HT1080 (cell line): Measurements from ENCODE around the gene SH3GLB2. TPM values are rescaled to one million over a fixed set of nuclear protein-coding genes. Genes with fewer than 3 reads are reported as not detected.
"Not testable (repeated sequence)": the region's sequence is repeated elsewhere in the genome, so short reads cannot be mapped to it uniquely, and the experiment has no call there.

Experiments used
- DNase-seq: peaks from one replicate; pipeline ENCODE4 v3.0.0-alpha.2; 2015; ENCODE audit warnings: low read depth
- total RNA-seq: library from RNA; depleted of rRNA; stranded (reverse); fragments of >200 nt; shearing (Covaris generic); gene quantifications from 2 replicates; pipeline ENCODE4 v1.2.3, GENCODE V29; 2014; rRNA removed

SH3GLB2 gene
- total RNA-seq, 1 experiment from 2014 or later: 48.5 TPM

DNA sequence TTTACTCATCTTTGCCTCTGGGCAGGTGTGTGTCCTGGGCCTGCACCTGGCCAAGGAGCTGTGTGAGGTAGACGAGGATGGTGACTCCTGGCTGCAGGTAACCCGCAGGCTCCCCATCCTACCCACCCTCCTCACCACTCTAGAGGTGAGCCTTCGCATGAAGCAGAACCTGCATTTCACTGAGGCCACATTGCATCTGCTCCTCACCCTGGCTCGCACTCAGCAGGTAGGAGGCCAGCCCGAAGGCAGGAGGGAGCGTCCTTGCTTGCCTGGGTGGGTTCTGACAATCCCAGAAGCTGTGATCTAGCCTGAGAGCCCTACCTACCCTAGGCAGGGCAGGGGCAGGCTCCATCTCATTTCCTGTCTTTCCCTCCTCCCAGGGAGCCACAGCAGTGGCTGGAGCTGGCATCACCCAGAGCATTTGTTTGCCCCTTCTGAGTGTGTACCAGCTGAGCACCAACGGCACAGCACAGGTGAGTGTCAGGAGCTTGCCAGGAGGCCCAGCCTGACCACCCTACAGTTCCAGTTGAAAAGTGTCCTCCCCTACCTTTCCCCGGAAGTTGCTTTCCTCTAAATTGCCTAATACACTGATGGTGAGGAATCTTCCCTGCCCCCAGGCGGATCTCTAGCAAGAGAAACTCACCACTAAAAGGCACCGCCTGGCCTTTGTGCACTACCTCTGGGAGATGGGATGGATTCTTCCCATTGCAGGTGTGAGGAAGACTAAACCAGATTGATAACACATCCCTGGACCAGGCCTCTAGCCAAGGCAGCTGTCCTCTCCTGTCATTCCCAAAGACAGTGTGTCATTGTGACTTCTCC lies 26.4 kb downstream of the SH3GLB2 start:
- no peak for DNase-seq

DNA sequence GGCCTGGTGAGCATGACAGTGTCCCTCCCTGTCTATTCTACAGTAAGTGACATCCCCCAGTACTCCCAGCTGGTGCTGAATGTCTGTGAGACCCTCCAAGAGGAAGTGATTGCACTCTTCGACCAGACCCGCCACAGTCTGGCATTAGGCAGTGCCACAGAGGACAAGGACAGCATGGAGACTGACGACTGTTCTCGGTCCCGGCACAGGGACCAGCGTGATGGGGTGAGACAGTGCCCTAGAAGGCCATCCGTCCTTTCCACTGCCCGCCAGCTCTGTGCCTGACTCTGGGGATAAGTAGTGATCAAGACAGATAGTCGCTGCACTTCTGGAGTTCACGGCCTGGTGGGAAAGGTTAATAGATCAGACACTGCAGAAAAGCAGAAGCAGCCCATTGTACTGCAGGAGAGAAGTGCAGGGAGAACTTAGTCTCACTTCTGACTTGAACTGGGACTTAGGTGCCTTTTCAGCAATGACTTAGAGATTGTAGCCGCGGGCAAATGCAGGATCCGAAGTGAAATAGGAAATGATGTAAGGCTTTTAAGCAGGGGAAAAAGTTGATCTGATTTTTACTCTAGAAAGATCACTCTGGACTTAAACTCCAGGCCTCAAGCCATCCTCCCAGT lies 28.4 kb downstream of the SH3GLB2 start:
- DNase-seq: no peak

DNA sequence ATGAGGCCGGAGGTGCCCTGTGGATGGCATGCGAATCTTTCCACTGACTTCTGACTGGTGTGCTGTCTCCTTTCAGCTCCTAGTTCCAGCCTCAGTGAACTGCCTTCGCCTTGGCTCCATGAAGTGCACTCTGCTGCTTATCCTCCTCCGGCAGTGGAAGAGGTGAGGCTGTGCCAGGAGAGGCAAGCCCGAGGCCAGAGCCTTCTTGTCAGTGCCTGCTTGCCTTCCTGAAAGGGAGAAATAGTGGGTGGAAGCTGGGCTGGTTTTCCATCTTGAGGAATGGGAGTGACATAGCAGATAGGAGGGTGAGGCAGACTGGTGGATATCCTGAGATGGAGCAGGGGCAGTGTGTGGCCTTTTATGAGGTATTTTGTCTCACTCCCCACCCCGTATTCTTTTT lies 29.7 kb downstream of the SH3GLB2 start:
- DNase-seq: no peak

GRCh38 chr9:128995791-128996190 lies 32.3 kb downstream of the SH3GLB2 start:
- no peak for DNase-seq

GRCh38 chr9:128992995-128993394 lies 35.1 kb downstream of the SH3GLB2 start:
- DNase-seq: no peak

DNA sequence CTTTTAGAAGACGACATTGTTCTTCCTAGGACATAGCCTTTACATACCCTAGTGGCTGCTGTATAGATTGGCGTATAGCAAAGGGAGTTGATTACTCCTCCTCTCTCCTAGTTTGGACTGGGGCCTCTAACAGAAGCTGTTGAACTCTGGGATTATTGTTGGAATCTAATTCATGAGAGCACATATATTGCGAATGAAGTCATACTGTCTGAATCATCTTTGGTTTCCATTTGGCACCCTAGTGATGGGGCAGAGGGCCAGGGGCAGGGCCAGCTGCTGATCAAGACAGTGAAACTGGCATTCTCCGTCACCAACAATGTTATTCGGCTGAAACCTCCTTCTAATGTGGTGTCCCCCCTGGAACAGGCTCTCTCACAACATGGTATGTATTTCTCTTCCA lies 40.3 kb downstream of the SH3GLB2 start:
- peak; percentile 72 for DNase-seq

GRCh38 chr9:128986671-128987070 lies 41.5 kb downstream of the SH3GLB2 start:
- DNase-seq: no peak

GRCh38 chr9:128983536-128983935 lies 44.6 kb downstream of the SH3GLB2 start:
- DNase-seq: no peak

GRCh38 chr9:128979111-128979510 lies 49.0 kb downstream of the SH3GLB2 start:
- no peak for DNase-seq

DNA sequence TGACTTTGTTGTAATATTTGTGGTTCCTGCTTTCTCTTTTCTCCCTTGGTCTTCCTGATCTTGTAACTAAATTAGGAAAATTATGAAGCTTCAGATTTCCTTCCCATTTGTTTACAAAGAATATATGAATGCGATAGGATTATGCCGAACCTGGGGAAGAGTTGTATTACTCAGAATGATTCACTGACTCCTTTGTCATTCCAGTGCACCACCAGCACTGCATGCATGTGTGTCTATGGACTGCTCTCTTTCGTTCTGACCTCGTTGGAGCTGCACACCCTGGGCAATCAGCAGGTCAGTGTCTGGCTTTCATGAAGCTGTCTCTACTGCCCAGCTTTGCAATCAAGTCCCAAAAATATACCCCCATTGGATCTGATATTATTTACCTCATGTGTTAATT lies 55.2 kb downstream of the SH3GLB2 start:
- DNase-seq: peak; percentile 75

GRCh38 chr9:128969491-128969890 lies 58.6 kb downstream of the SH3GLB2 start:
- DNase-seq: no peak

- not testable (repeated sequence) for DNase-seq
Observed at GRCh38 chr9:128961403-128961802, 66.7 kb downstream of the SH3GLB2 start.

Other genes starting within 250 kb of the SH3GLB2 start
- 19.2 and 23.9 TPM in 2 replicates for gene TBC1D13, start 241.1 kb downstream of the SH3GLB2 start, total RNA-seq
- 22.0 and 29.3 TPM in 2 replicates for gene ENDOG, start 209.8 kb downstream of the SH3GLB2 start, total RNA-seq
- 32.2 and 36.0 TPM in 2 replicates for gene SPOUT1, start 198.5 kb downstream of the SH3GLB2 start, total RNA-seq
- gene KYAT1, start 146.4 kb downstream of the SH3GLB2 start, total RNA-seq: 7.7 and 8.6 TPM in 2 replicates
- 65.0 and 71.5 TPM in 2 replicates for gene LRRC8A, start 146.2 kb downstream of the SH3GLB2 start, total RNA-seq
- gene PHYHD1, start 107.3 kb downstream of the SH3GLB2 start, total RNA-seq: 0.16 TPM in 1 of 2 replicates, not detected in the other
- gene DOLK, start 80.7 kb downstream of the SH3GLB2 start, total RNA-seq: 23.4 and 29.1 TPM in 2 replicates
- 51.8 and 63.6 TPM in 2 replicates for gene NUP188, start 80.6 kb downstream of the SH3GLB2 start, total RNA-seq
- gene MIGA2, start 8.3 kb upstream of the SH3GLB2 start, total RNA-seq: 12.8 and 13.7 TPM in 2 replicates
- 20.5 and 23.8 TPM in 2 replicates for gene DOLPP1, start 52.8 kb upstream of the SH3GLB2 start, total RNA-seq
- 13.4 and 18.4 TPM in 2 replicates for gene CRAT, start 82.5 kb upstream of the SH3GLB2 start, total RNA-seq
- 167 and 214 TPM in 2 replicates for gene PTPA, start 83.1 kb upstream of the SH3GLB2 start, total RNA-seq
- gene IER5L, start 149.9 kb upstream of the SH3GLB2 start, total RNA-seq: 58.9 and 76.5 TPM in 2 replicates